ENCODE measurements around the gene LACRT. TPM values are rescaled to one million over a fixed set of nuclear protein-coding genes. Genes with fewer than 3 reads are reported as not detected.

The LACRT gene
- total and polyA plus RNA-seq, 8 donors = not detected

GRCh38 chr12:54588890-54589267 lies 45.8 kb downstream of the LACRT start:
- intact Hi-C loops (cut with DNase I; ENCODE audit: low total_unique reads) = no loop called here
- Histone ChIP-seq H3K4me3 (peak overlapping the region; percentile 54 to 70 (median 62)), H3K27me3 (peaks cover 0 to 40% (median 17%) of the 10 kb centered on the region in 3 donors), H3K36me3 (no peaks in the 10 kb centered on the region), H3K4me1 (peaks cover 15 to 46% (median 31%) of the 10 kb centered on the region in 4 donors), H3K27ac (peak overlapping the region in 2 of 5 donors; percentile 58 to 66), H3K9me3 (no peaks in the 10 kb centered on the region)
- TF ChIP-seq POLR2AphosphoS5 (IDR thresholded peaks at IDR 0.05) (no peak), POLR2A (IDR thresholded peaks at IDR 0.05) (no peak), EP300 (IDR thresholded peaks at IDR 0.05) (no peak)
- TF ChIP-seq, protein P1, sequence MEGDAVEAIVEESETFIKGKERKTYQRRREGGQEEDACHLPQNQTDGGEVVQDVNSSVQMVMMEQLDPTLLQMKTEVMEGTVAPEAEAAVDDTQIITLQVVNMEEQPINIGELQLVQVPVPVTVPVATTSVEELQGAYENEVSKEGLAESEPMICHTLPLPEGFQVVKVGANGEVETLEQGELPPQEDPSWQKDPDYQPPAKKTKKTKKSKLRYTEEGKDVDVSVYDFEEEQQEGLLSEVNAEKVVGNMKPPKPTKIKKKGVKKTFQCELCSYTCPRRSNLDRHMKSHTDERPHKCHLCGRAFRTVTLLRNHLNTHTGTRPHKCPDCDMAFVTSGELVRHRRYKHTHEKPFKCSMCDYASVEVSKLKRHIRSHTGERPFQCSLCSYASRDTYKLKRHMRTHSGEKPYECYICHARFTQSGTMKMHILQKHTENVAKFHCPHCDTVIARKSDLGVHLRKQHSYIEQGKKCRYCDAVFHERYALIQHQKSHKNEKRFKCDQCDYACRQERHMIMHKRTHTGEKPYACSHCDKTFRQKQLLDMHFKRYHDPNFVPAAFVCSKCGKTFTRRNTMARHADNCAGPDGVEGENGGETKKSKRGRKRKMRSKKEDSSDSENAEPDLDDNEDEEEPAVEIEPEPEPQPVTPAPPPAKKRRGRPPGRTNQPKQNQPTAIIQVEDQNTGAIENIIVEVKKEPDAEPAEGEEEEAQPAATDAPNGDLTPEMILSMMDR (IDR thresholded peaks at IDR 0.05) = no peak
- 21 to 29% (median 25%) methylated on average over 13 of the region's 13 CpGs for WGBS, 5 donors
- no peak for DNase-seq

GRCh38 chr12:54588110-54588889 lies 46.4 kb downstream of the LACRT start, which contains the start of gene PPP1R1A:
Gene PPP1R1A, minus strand, starts transcription at chr12:54588659. Its CDS starts 171 bp downstream, at chr12:54588488.
- intact Hi-C loops (cut with DNase I; ENCODE audit: low total_unique reads) = no loop called here
- Histone ChIP-seq H3K4me1 (peaks cover 15 to 46% (median 31%) of the 10 kb centered on the region in 4 donors), H3K27ac (peak within 1 kb of the TSS in 3 of 5 donors; percentile 44 to 66 (median 58)), H3K36me3 (peaks cover 0 to 4% (median 0%) of the 10 kb centered on the region in 4 donors), H3K4me3 (peak within 1 kb of the TSS; percentile 54 to 70 (median 62)), H3K27me3 (peaks cover 0 to 40% (median 17%) of the 10 kb centered on the region in 3 donors), H3K9me3 (no peaks in the 10 kb centered on the region)
- TF ChIP-seq POLR2AphosphoS5 (IDR thresholded peaks at IDR 0.05) (no peak), EP300 (IDR thresholded peaks at IDR 0.05) (no peak), POLR2A (IDR thresholded peaks at IDR 0.05) (no peak)
- TF ChIP-seq, protein P1 (IDR thresholded peaks at IDR 0.05) = no peak
- 0 to 1% (median 1%) methylated on average over 8 to 77 of the region's 77 CpGs for WGBS, 5 donors
- peak; percentile 51 to 71 for DNase-seq

GRCh38 chr12:54587315-54587873 lies 47.3 kb downstream of the LACRT start:
- DNase-seq = peak; percentile 28 to 74
- H3K9me3 ChIP-seq = no peaks in the 10 kb centered on the region
- intact Hi-C loops (cut with DNase I; ENCODE audit: low total_unique reads) = no loop called here
- H3K27me3 ChIP-seq = peaks cover 0 to 40% (median 17%) of the 10 kb centered on the region in 3 donors
- TF ChIP-seq POLR2A (IDR thresholded peaks at IDR 0.05) = no peak
- TF ChIP-seq EP300 (IDR thresholded peaks at IDR 0.05) = no peak
- TF ChIP-seq, protein P1 (IDR thresholded peaks at IDR 0.05) = no peak
- TF ChIP-seq POLR2AphosphoS5 (IDR thresholded peaks at IDR 0.05) = no peak
- H3K27ac ChIP-seq = peak overlapping the region in 3 of 5 donors; percentile 44 to 66 (median 58)
- peak overlapping the region; percentile 54 to 70 (median 62) for H3K4me3 ChIP-seq
- peaks cover 15 to 46% (median 31%) of the 10 kb centered on the region in 4 donors for H3K4me1 ChIP-seq
- WGBS, 5 donors = 32 to 47% (median 43%) methylated on average over 5 of the region's 5 CpGs
- H3K36me3 ChIP-seq = peaks cover 0 to 7% (median 0%) of the 10 kb centered on the region in 4 donors

DNA sequence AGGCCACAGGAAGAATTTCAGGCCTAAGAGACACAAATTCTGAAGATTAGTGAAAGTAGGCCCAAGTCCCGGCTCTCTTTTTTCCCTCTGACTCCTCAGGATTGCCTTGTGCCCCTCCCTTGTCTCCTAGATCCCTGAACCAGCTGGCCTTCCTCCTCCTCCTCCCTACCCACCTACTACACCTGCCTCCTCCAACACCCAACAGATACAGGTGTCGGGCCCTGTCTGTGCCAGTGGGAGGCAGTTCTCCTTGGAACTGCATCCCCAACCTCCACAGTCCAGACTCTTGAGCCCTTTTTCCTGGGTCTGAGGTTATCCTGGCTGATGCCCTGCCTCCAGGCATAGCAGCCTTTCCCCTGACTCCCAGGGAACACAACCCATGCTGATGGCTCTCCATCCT lies 48.1 kb downstream of the LACRT start:
- intact Hi-C loops (cut with DNase I; ENCODE audit: low total_unique reads) = no loop called here
- Histone ChIP-seq H3K4me3 (peak overlapping the region in 1 of 4 donors; percentile 70), H3K4me1 (peaks cover 15 to 41% (median 28%) of the 10 kb centered on the region in 4 donors), H3K27ac (peak overlapping the region in 1 of 5 donors; percentile 66), H3K9me3 (no peaks in the 10 kb centered on the region), H3K27me3 (peaks cover 0 to 40% (median 17%) of the 10 kb centered on the region in 3 donors), H3K36me3 (peaks cover 0 to 7% (median 0%) of the 10 kb centered on the region in 4 donors)
- 74 to 92% (median 80%) methylated on average over 2 of the region's 2 CpGs for WGBS, 5 donors
- TF ChIP-seq POLR2AphosphoS5 (IDR thresholded peaks at IDR 0.05) (no peak), EP300 (IDR thresholded peaks at IDR 0.05) (no peak), POLR2A (IDR thresholded peaks at IDR 0.05) (no peak)
- TF ChIP-seq, protein P1 (IDR thresholded peaks at IDR 0.05) = no peak
- no peak for DNase-seq
